Measurements from ENCODE around the gene BTRC.

- TF ChIP-seq EZH2phosphoT487 (IDR thresholded peaks at IDR 0.05; ENCODE audit: insufficient read depth, low read depth) (no peak), EZH2 (IDR thresholded peaks at IDR 0.05; ENCODE audit: insufficient read depth, poor library complexity, severe bottlenecking) (no peak)
Observed at GRCh38 chr10:101464599-101464998, 110.6 kb downstream of the BTRC start.
